Measurements from ENCODE around the gene TCEAL9.
"Not testable (repeated sequence)": the region's sequence is repeated elsewhere in the genome, so short reads cannot be mapped to it uniquely, and the experiment has no call there.

TCEAL9 gene

GRCh38 chrX:103376118-103376978, 20.0 kb downstream of the TCEAL9 start, which contains the start of gene BEX3:
Gene BEX3, plus strand, starts transcription at chrX:103376538. Its CDS starts 984 bp downstream, at chrX:103377522.
- peak; percentile 34 for DNase-seq

GRCh38 chrX:103376979-103377324, 20.6 kb downstream of the TCEAL9 start:
- DNase-seq = no peak

- DNase-seq = no peak
These were observed 22.7 kb downstream of the TCEAL9 start for GRCh38 chrX:103378990-103379389.

- no peak for DNase-seq
These were observed 26.6 kb downstream of the TCEAL9 start for GRCh38 chrX:103382877-103383276.

- DNase-seq = no peak
These were observed 28.4 kb downstream of the TCEAL9 start for GRCh38 chrX:103384672-103385071.

GRCh38 chrX:103385283-103385830, 29.1 kb downstream of the TCEAL9 start:
- not testable (repeated sequence) for DNase-seq

- DNase-seq = no peak
These were observed 30.0 kb downstream of the TCEAL9 start for GRCh38 chrX:103386332-103386731.

- DNase-seq = no peak
These were observed 37.2 kb downstream of the TCEAL9 start for GRCh38 chrX:103393487-103393886.

- no peak for DNase-seq
These were observed 39.9 kb downstream of the TCEAL9 start for GRCh38 chrX:103396186-103396585.

GRCh38 chrX:103396660-103397059, 40.4 kb downstream of the TCEAL9 start:
- no peak for DNase-seq

- no peak for DNase-seq
These were observed 41.4 kb downstream of the TCEAL9 start for GRCh38 chrX:103397707-103398106.

GRCh38 chrX:103398421-103398864, 42.1 kb downstream of the TCEAL9 start:
- DNase-seq = no peak

- no peak for DNase-seq
These were observed 43.4 kb downstream of the TCEAL9 start for GRCh38 chrX:103399744-103400143.

GRCh38 chrX:103400931-103401330, 44.6 kb downstream of the TCEAL9 start:
- no peak for DNase-seq

- DNase-seq = peak; percentile 43
These were observed 48.1 kb downstream of the TCEAL9 start for GRCh38 chrX:103404231-103405008.

GRCh38 chrX:103405009-103405333, 48.7 kb downstream of the TCEAL9 start:
- DNase-seq = no peak

GRCh38 chrX:103406256-103406655, 50.0 kb downstream of the TCEAL9 start:
- DNase-seq = no peak

- no peak for DNase-seq
These were observed 51.5 kb downstream of the TCEAL9 start for GRCh38 chrX:103407776-103408175.

Measured in activated CD4-positive, CD25-positive, alpha-beta regulatory T cell treated with anti-CD3 and anti-CD28 coated beads, Interleukin-2, amount 50 U/mL, for 72 hours (primary cell).